ENCODE data around the gene RLIM. TPM values are rescaled to one million over a fixed set of nuclear protein-coding genes. Genes with fewer than 3 reads are reported as not detected.

Gene RLIM
- total RNA-seq, 1 experiment from 2014 or later = 36.4 TPM

DNA sequence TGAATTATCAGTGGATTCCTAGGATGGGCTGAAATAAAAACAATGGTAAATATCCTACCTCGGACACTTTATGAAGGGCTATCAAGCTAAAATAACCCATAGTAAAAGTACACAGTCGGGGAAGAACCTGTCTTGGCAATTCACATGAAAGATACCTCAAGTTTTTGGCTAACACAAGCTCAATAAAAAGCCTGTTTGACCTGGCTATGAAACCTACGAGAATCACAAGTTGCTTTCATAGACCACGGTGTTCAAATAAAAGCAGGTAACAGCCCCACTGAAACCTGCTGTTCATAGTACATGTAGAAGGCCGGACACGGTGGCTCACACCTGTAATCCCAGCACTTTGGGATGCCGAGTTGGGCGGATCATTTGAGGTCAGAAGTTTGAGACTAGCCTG, 12.3 kb downstream of the RLIM start:
- DNase-seq = no peak
- Histone ChIP-seq H4K5ac (ENCODE audit: insufficient read length, low read depth, low read length) (no peak overlapping the region), H3K23me2 (ENCODE audit: insufficient read length, low read depth, low read length, poor library complexity, severe bottlenecking) (no peaks in the 10 kb centered on the region), H3K18ac (ENCODE audit: insufficient read length, low read depth, low read length) (no peak overlapping the region), H3K79me1 (ENCODE audit: insufficient read depth, low read depth, low read length, poor library complexity, severe bottlenecking) (peaks cover 3% of the 10 kb centered on the region), H3K9ac (ENCODE audit: extremely low read depth, insufficient read length, low read length) (no peak overlapping the region), H2AFZ (ENCODE audit: low read length) (no peak overlapping the region), H4K20me1 (ENCODE audit: control insufficient read depth, insufficient read depth, insufficient read length) (no peaks in the 10 kb centered on the region), H2BK5ac (ENCODE audit: insufficient read length, low read length) (no peak overlapping the region), H3K23ac (ENCODE audit: insufficient read length, low read depth, low read length) (no peak overlapping the region), H3K14ac (ENCODE audit: insufficient read depth, low read length) (no peak overlapping the region), H3K56ac (ENCODE audit: insufficient read length, low read depth, low read length) (no peak overlapping the region), H3K9me3 (ENCODE audit: control insufficient read depth, low read depth, low read length) (no peaks in the 10 kb centered on the region), H2BK15ac (ENCODE audit: low read depth, low read length) (no peak overlapping the region), H3K27me3 (ENCODE audit: insufficient read depth, low read length) (no peaks in the 10 kb centered on the region), H2BK20ac (ENCODE audit: low read depth, low read length, poor library complexity, severe bottlenecking) (no peak overlapping the region), H4K91ac (ENCODE audit: insufficient read length, low read depth, low read length) (no peak overlapping the region), H2BK120ac (ENCODE audit: low read depth, low read length, poor library complexity, severe bottlenecking) (no peak overlapping the region), H3K4me1 (ENCODE audit: insufficient read depth, low read length) (no peaks in the 10 kb centered on the region; the same call in 1 of the 2 replicates), H3K79me2 (ENCODE audit: insufficient read depth, low read length) (peaks cover 5% of the 10 kb centered on the region; the same call in 1 of the 2 replicates), H3K4me2 (ENCODE audit: insufficient read depth, insufficient read length, low read length) (no peak overlapping the region), H2AK5ac (ENCODE audit: insufficient read length, low read length) (no peak overlapping the region), H3T11ph (ENCODE audit: low read length) (no peak overlapping the region), H4K8ac (replicated peaks; ENCODE audit: insufficient read length, low read depth, low read length) (no peak overlapping the region), H3K4ac (ENCODE audit: low read depth, low read length) (no peak overlapping the region), H3K27ac (ENCODE audit: insufficient read length, low read depth, low read length) (no peak overlapping the region), H2BK12ac (ENCODE audit: insufficient read length, low read depth, low read length) (no peak overlapping the region)
- Mint-ChIP-seq H3K36me3 (ENCODE audit: insufficient read depth in 1 of 3, low read depth in 3 of 3) (peaks cover 23 to 46% (median 27%) of the 10 kb centered on the region in 3 experiments), H3K27ac (no peak overlapping the region), H3K9me3 (peaks cover 54 to 64% of the 10 kb centered on the region in 2 experiments), H3K4me3 (no peak overlapping the region), H3K4me1 (peaks cover 21 to 36% of the 10 kb centered on the region in 2 experiments; a peak in 3 of 4 replicates), H3K27me3 (ENCODE audit: low read depth) (no peaks in the 10 kb centered on the region)
- TF ChIP-seq CTCF (conservative IDR thresholded peaks at IDR 0.05) = no peak
- no CpG with 5 or more reads among the region's 8 CpGs for WGBS (ENCODE audit: extremely low coverage, insufficient read length, low lambda C conversion rate)
